GM12878 (cell line): ENCODE measurements around the gene GPR146.

Experiments used
- CHD4 ChIP-seq: fragments of 200-600 bp; sonication (generic); IDR thresholded peaks from 2 replicates; pipeline ENCODE4 v1.6.1; 2016; ENCODE audit warnings: mild to moderate bottlenecking
- CTCF ChIP-seq, 3 experiments: IDR thresholded peaks in 2 of 3; conservative IDR thresholded peaks in 1 of 3; 2 replicates each; pipeline ENCODE4 v1.5.1; 2011; ENCODE audit warnings: low read depth in 3 of 3, low read length in 3 of 3, mild to moderate bottlenecking in 3 of 3, control low read depth in 2 of 3, moderate library complexity in 2 of 3, inconsistent platforms in 1 of 3, mixed read lengths in 1 of 3; ENCODE audit not compliant: control insufficient read depth in 2 of 3, insufficient read depth in 1 of 3; ENCODE audit errors: extremely low read depth in 1 of 3
- GATAD2B ChIP-seq: fragments of 450-650 bp; conservative IDR thresholded peaks from 2 replicates; pipeline ENCODE4 v1.6.1; 2017; ENCODE audit warnings: low read depth, mild to moderate bottlenecking, moderate library complexity
- JUND ChIP-seq: IDR thresholded peaks from 2 replicates; pipeline ENCODE4 v1.6.1; 2012; ENCODE audit warnings: low read depth, mild to moderate bottlenecking, low read length, improper control_type of control experiment, moderate library complexity
- PBX3 ChIP-seq: IDR thresholded peaks from 2 replicates; pipeline ENCODE4 v1.6.1; 2011; ENCODE audit warnings: mild to moderate bottlenecking, low read depth, low read length, moderate library complexity; ENCODE audit not compliant: insufficient replicate concordance
- POLR2A ChIP-seq: IDR thresholded peaks from 2 replicates; pipeline ENCODE4 v1.6.1; 2011; ENCODE audit warnings: low read depth, mild to moderate bottlenecking, low read length
- POLR2AphosphoS5 ChIP-seq: IDR thresholded peaks from 2 replicates; pipeline ENCODE4 v1.6.1; 2011; ENCODE audit warnings: mild to moderate bottlenecking, low read length, inconsistent platforms
- RAD21 ChIP-seq: IDR thresholded peaks from 2 replicates; pipeline ENCODE4 v1.6.1; 2011; ENCODE audit warnings: mild to moderate bottlenecking, low read depth, low read length, moderate library complexity; ENCODE audit not compliant: insufficient read depth
- RB1 ChIP-seq: fragments of 450-650 bp; formaldehyde crosslinking; IDR thresholded peaks from 2 replicates; pipeline ENCODE4 v1.6.1; 2017; ENCODE audit warnings: mild to moderate bottlenecking, borderline replicate concordance
- RCOR1 ChIP-seq: conservative IDR thresholded peaks from 2 replicates; pipeline ENCODE4 v1.6.1; 2012; ENCODE audit warnings: low read depth, low read length, improper control_type of control experiment
- SMC3 ChIP-seq: IDR thresholded peaks from 2 replicates; pipeline ENCODE4 v1.6.1; 2011; ENCODE audit warnings: low read length, improper control_type of control experiment, borderline replicate concordance
- TBL1XR1 ChIP-seq: IDR thresholded peaks from 2 replicates; pipeline ENCODE4 v1.6.1; 2012; ENCODE audit warnings: low read depth, low read length, improper control_type of control experiment
- YY1 ChIP-seq: IDR thresholded peaks from 2 replicates; pipeline ENCODE4 v1.6.1; 2011; ENCODE audit warnings: low read depth, mild to moderate bottlenecking, low read length

- TF ChIP-seq RCOR1 (no peak), TBL1XR1 (no peak), JUND (no peak), YY1 (no peak), CTCF (IDR thresholded peaks at IDR 0.05 in 2 of 3, conservative IDR thresholded peaks at IDR 0.05 in 1 of 3; ENCODE audit: control insufficient read depth in 2 of 3, extremely low read depth in 1 of 3, insufficient read depth in 1 of 3, low read depth in 3 of 3, low read length in 3 of 3) (no peak), POLR2A (no peak), PBX3 (no peak), RAD21 (no peak), CHD4 (no peak), POLR2AphosphoS5 (no peak), SMC3 (no peak), RB1 (no peak), GATAD2B (no peak)
Measured at GRCh38 chr7:1057416-1058291, 13.3 kb downstream of the GPR146 start.
